PFSK-1 (cell line): ENCODE data around the gene PPP2R5A.

Experiments used
- FOXP2 ChIP-seq: optimal IDR thresholded peaks from 2 replicates; pipeline ENCODE3; 2011; ENCODE audit warnings: borderline replicate concordance, control low read depth, inconsistent platforms; ENCODE audit not compliant: insufficient read depth; ENCODE audit errors: extremely low read length, extremely low read depth
- POLR2AphosphoS5 ChIP-seq: IDR thresholded peaks from 2 replicates; pipeline ENCODE4 v1.6.1; 2012; ENCODE audit warnings: low read depth, mild to moderate bottlenecking, control low read depth, low read length, moderate library complexity
- SIN3A ChIP-seq: IDR thresholded peaks from 2 replicates; pipeline ENCODE4 v1.6.1; 2012; ENCODE audit warnings: mild to moderate bottlenecking, low read length, moderate library complexity, borderline replicate concordance; ENCODE audit not compliant: insufficient read depth
- TAF1 ChIP-seq: IDR thresholded peaks from 2 replicates; pipeline ENCODE4 v1.6.1; 2012; ENCODE audit warnings: low read length, control low read depth, borderline replicate concordance; ENCODE audit not compliant: insufficient read depth
- TF ChIP-seq, protein P1 (sequence below), 2 experiments: IDR thresholded peaks; 2 replicates each; pipeline versions ENCODE4 v1.6.1 to v1.8.0; 2011 to 2012; ENCODE audit warnings: low read depth in 2 of 2, low read length in 2 of 2, control low read depth in 1 of 2, inconsistent platforms in 1 of 2, mild to moderate bottlenecking in 1 of 2, moderate library complexity in 1 of 2; ENCODE audit not compliant: insufficient read depth in 1 of 2

Gene PPP2R5A

GRCh38 chr1:212261361-212261929 lies 23.8 kb upstream of the PPP2R5A start:
- TF ChIP-seq, protein P1, sequence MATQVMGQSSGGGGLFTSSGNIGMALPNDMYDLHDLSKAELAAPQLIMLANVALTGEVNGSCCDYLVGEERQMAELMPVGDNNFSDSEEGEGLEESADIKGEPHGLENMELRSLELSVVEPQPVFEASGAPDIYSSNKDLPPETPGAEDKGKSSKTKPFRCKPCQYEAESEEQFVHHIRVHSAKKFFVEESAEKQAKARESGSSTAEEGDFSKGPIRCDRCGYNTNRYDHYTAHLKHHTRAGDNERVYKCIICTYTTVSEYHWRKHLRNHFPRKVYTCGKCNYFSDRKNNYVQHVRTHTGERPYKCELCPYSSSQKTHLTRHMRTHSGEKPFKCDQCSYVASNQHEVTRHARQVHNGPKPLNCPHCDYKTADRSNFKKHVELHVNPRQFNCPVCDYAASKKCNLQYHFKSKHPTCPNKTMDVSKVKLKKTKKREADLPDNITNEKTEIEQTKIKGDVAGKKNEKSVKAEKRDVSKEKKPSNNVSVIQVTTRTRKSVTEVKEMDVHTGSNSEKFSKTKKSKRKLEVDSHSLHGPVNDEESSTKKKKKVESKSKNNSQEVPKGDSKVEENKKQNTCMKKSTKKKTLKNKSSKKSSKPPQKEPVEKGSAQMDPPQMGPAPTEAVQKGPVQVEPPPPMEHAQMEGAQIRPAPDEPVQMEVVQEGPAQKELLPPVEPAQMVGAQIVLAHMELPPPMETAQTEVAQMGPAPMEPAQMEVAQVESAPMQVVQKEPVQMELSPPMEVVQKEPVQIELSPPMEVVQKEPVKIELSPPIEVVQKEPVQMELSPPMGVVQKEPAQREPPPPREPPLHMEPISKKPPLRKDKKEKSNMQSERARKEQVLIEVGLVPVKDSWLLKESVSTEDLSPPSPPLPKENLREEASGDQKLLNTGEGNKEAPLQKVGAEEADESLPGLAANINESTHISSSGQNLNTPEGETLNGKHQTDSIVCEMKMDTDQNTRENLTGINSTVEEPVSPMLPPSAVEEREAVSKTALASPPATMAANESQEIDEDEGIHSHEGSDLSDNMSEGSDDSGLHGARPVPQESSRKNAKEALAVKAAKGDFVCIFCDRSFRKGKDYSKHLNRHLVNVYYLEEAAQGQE (IDR thresholded peaks at IDR 0.05; ENCODE audit: insufficient read depth in 1 of 2, low read depth in 2 of 2, low read length in 2 of 2): no peak
- TF ChIP-seq SIN3A: no peak
- TF ChIP-seq POLR2AphosphoS5: no peak
- no peak for TF ChIP-seq FOXP2
- no peak for TF ChIP-seq TAF1

DNA sequence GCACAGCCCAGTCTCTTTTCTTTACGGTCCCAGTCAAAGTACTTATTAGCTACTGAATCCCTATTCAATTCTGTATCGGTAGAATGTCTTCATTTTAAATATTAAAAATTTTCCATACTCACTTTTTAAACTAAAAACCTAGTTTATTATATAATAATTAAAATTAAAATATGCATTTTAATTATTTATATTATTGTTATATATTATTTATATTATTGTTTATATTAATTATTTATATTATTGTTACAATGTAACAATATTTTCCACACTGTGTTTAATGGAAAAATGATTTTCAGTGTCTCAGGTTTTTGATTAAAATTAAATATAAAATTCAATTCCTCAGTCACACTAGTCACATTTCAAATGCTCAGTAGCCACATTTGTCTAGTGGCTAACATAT lies 18.2 kb upstream of the PPP2R5A start:
- TF ChIP-seq TAF1: no peak
- no peak for TF ChIP-seq FOXP2
- TF ChIP-seq SIN3A: no peak
- TF ChIP-seq, protein P1 (IDR thresholded peaks at IDR 0.05; ENCODE audit: insufficient read depth in 1 of 2, low read depth in 2 of 2, low read length in 2 of 2): no peak
- no peak for TF ChIP-seq POLR2AphosphoS5

GRCh38 chr1:212267460-212267859 lies 17.8 kb upstream of the PPP2R5A start:
- TF ChIP-seq FOXP2 (no peak), TAF1 (no peak), POLR2AphosphoS5 (no peak), SIN3A (no peak)
- TF ChIP-seq, protein P1 (IDR thresholded peaks at IDR 0.05; ENCODE audit: insufficient read depth in 1 of 2, low read depth in 2 of 2, low read length in 2 of 2): no peak

GRCh38 chr1:212269306-212269705 lies 15.9 kb upstream of the PPP2R5A start:
- TF ChIP-seq FOXP2 (no peak), POLR2AphosphoS5 (no peak), SIN3A (no peak), TAF1 (no peak)
- TF ChIP-seq, protein P1 (IDR thresholded peaks at IDR 0.05; ENCODE audit: insufficient read depth in 1 of 2, low read depth in 2 of 2, low read length in 2 of 2): no peak
